Progenitor cell of endocrine pancreas (in vitro differentiated cells): ENCODE results near the gene IDI2. TPM values are rescaled to one million over a fixed set of nuclear protein-coding genes. Genes with fewer than 3 reads are reported as not detected.

Experiments used
- DNase-seq: peaks from one replicate; pipeline ENCODE4 v3.0.0; 2021; ENCODE audit warnings: low spot score; ENCODE audit not compliant: unreplicated experiment
- H3K27ac Mint-ChIP-seq: 2 replicates; pipeline ENCODE4 v1.8.0; 2021; ENCODE audit warnings: mild to moderate bottlenecking, moderate library complexity, mixed read lengths
- H3K27me3 Mint-ChIP-seq: 2 replicates; pipeline ENCODE4 v1.8.0; 2021; ENCODE audit warnings: mixed read lengths
- H3K36me3 Mint-ChIP-seq: 2 replicates; pipeline ENCODE4 v1.8.0; 2022; ENCODE audit warnings: mixed read lengths; ENCODE audit not compliant: insufficient read depth
- H3K4me1 Mint-ChIP-seq: 2 replicates; pipeline ENCODE4 v1.8.0; 2021; ENCODE audit warnings: low read depth, mixed read lengths
- H3K4me3 Mint-ChIP-seq: 2 replicates; pipeline ENCODE4 v1.8.0; 2021; ENCODE audit warnings: low read depth, mild to moderate bottlenecking, moderate library complexity, mixed read lengths
- H3K9me3 Mint-ChIP-seq: 2 replicates; pipeline ENCODE4 v1.8.0; 2021; ENCODE audit warnings: low read depth, mixed read lengths
- total RNA-seq: library from RNA; stranded (reverse); gene quantifications from 2 replicates; pipeline ENCODE4 v1.2.1, GENCODE V29; 2021
- TF ChIP-seq, protein P1 (sequence below): fragments of 200-600 bp; sonication (generic); IDR thresholded peaks from one replicate; pipeline ENCODE4 v1.5.0; 2021; ENCODE audit warnings: antibody characterized with exemption, mild to moderate bottlenecking; ENCODE audit not compliant: unreplicated experiment

IDI2 gene
- total RNA-seq, 1 donor from 2014 or later: not detected

- TF ChIP-seq, protein P1, sequence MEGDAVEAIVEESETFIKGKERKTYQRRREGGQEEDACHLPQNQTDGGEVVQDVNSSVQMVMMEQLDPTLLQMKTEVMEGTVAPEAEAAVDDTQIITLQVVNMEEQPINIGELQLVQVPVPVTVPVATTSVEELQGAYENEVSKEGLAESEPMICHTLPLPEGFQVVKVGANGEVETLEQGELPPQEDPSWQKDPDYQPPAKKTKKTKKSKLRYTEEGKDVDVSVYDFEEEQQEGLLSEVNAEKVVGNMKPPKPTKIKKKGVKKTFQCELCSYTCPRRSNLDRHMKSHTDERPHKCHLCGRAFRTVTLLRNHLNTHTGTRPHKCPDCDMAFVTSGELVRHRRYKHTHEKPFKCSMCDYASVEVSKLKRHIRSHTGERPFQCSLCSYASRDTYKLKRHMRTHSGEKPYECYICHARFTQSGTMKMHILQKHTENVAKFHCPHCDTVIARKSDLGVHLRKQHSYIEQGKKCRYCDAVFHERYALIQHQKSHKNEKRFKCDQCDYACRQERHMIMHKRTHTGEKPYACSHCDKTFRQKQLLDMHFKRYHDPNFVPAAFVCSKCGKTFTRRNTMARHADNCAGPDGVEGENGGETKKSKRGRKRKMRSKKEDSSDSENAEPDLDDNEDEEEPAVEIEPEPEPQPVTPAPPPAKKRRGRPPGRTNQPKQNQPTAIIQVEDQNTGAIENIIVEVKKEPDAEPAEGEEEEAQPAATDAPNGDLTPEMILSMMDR: no peak
- Mint-ChIP-seq H3K36me3 (peaks cover 21% of the 10 kb centered on the region), H3K27ac (no peak overlapping the region), H3K9me3 (no peaks in the 10 kb centered on the region), H3K27me3 (no peaks in the 10 kb centered on the region), H3K4me3 (no peak overlapping the region), H3K4me1 (peaks cover 19% of the 10 kb centered on the region)
- DNase-seq: no peak
Measured at GRCh38 chr10:992467-992866, 33.2 kb downstream of the IDI2 start.

- peaks cover 30% of the 10 kb centered on the region for H3K4me1 Mint-ChIP-seq
- H3K27me3 Mint-ChIP-seq: no peaks in the 10 kb centered on the region
- H3K9me3 Mint-ChIP-seq: no peaks in the 10 kb centered on the region
- H3K4me3 Mint-ChIP-seq: peak overlapping the region; percentile 25
- H3K36me3 Mint-ChIP-seq: peaks cover 13% of the 10 kb centered on the region
- TF ChIP-seq, protein P1: no peak
- DNase-seq: no peak
- H3K27ac Mint-ChIP-seq: no peak overlapping the region
Measured at GRCh38 chr10:990808-991207, 34.9 kb downstream of the IDI2 start.

DNA sequence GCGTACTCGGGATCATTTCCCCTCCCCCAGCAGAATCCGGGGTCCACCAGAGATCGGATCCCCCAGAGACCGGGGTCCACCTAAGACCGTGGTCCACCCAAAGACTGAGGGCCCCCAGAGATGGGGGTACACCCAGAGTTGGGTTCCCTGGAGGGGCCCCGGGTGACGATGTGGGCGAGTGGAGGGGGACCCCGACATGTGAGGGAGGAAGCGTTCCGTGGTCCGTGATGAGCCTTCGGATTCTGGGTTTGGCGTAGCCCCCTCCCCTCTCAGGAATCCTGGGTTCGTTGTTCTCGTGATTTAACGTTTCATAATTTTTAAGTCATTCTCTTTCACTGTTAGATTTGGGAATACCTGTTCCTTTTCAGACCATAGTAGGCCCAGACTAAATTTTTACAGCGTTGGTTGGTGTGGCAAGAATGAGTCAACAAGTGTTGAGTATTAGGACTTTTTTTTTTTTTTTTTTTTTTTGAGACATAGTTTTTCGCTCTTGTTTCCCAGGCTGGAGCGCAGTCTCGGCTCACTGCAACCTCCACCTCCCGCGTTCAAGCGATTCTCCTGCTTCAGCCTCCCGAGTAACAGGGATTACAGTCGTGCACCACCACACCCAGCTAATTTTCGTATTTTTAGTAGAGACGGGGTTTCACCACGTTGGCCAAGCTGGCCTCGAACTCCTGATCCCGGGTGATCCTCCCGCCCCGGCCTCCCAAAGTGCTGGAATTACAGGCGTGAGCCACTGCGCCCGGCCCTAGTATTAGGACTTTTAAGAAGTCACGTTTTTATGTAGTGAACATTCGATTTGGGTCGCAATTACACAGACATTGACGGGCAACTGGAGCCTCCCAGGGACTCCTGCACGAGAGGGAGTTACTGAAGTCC is 36.8 kb downstream of the IDI2 start:
- Mint-ChIP-seq H3K4me1 (peaks cover 48% of the 10 kb centered on the region), H3K27ac (peak overlapping the region; percentile 97), H3K9me3 (no peaks in the 10 kb centered on the region), H3K27me3 (no peaks in the 10 kb centered on the region), H3K4me3 (peak overlapping the region; percentile 91), H3K36me3 (peaks cover 5% of the 10 kb centered on the region)
- TF ChIP-seq, protein P1: no peak
- DNase-seq: no peak

GRCh38 chr10:987870-988666 is 37.6 kb downstream of the IDI2 start, which contains the start of gene GTPBP4:
TSS of gene GTPBP4 (plus strand) at chr10:988434. CDS start at chr10:988480, 46 bp downstream.
- Mint-ChIP-seq H3K27me3 (no peaks in the 10 kb centered on the region), H3K4me1 (peaks cover 55% of the 10 kb centered on the region), H3K9me3 (no peaks in the 10 kb centered on the region), H3K27ac (peak within 1 kb of the TSS; percentile 97), H3K36me3 (peaks cover 3% of the 10 kb centered on the region), H3K4me3 (peak within 1 kb of the TSS; percentile 91)
- TF ChIP-seq, protein P1: no peak
- peak; percentile 86 for DNase-seq

- H3K4me3 Mint-ChIP-seq: peak overlapping the region; percentile 91
- no peaks in the 10 kb centered on the region for H3K9me3 Mint-ChIP-seq
- H3K36me3 Mint-ChIP-seq: peaks cover 3% of the 10 kb centered on the region
- no peaks in the 10 kb centered on the region for H3K27me3 Mint-ChIP-seq
- H3K27ac Mint-ChIP-seq: peak overlapping the region; percentile 97
- no peak for DNase-seq
- TF ChIP-seq, protein P1: no peak
- peaks cover 58% of the 10 kb centered on the region for H3K4me1 Mint-ChIP-seq
Measured at GRCh38 chr10:987620-987869, 38.1 kb downstream of the IDI2 start.
